Stomach (tissue), 9 donors: ENCODE results near the gene LRRC61. TPM values are rescaled to one million over a fixed set of nuclear protein-coding genes. Genes with fewer than 3 reads are reported as not detected.
A peak's percentile ranks its signal among the peaks of the same experiment; 100 is the strongest.

Experiments
- DNase-seq, 2 donors: peaks; one replicate each; pipeline versions ENCODE4 v3.0.0 to v3.0.0-alpha.2; 2013 to 2019
- H3K27ac ChIP-seq, 5 donors: fragments of 200-600 bp in 4 of 5; sonication (generic) in 4 of 5; one replicate each; pipeline ENCODE4 v1.5.1; 2013 to 2019; ENCODE audit warnings: mild to moderate bottlenecking in 1 of 5, moderate library complexity in 1 of 5
- H3K27me3 ChIP-seq, 3 donors: fragments of 200-600 bp; sonication (generic); one replicate each; pipeline ENCODE4 v1.5.1; 2017 to 2019; ENCODE audit warnings: mixed run types in 1 of 3
- H3K36me3 ChIP-seq, 4 donors: fragments of 200-600 bp; sonication (generic); 1 replicate in 3 of 4; 2 replicates in 1 of 4; pipeline ENCODE4 v1.5.1; 2016 to 2019
- H3K4me1 ChIP-seq, 4 donors: fragments of 200-600 bp; sonication (generic); one replicate each; pipeline ENCODE4 v1.5.1; 2016 to 2019
- H3K4me3 ChIP-seq, 4 donors: fragments of 200-600 bp; sonication (generic) in 3 of 4; one replicate each; pipeline ENCODE4 v1.5.1; 2016 to 2019; ENCODE audit warnings: mild to moderate bottlenecking in 1 of 4
- H3K9me3 ChIP-seq, 4 donors: fragments of 200-600 bp; sonication (generic); one replicate each; pipeline ENCODE4 v1.5.1; 2016 to 2019
- EP300 ChIP-seq: sonication (generic); formaldehyde crosslinking; IDR thresholded peaks from one replicate; pipeline ENCODE4 v1.6.1; 2017; ENCODE audit warnings: antibody characterized with exemption
- POLR2A ChIP-seq, 4 donors: fragments of 450-650 bp; IDR thresholded peaks; one replicate each; pipeline ENCODE4 v1.6.1; 2016; ENCODE audit warnings: antibody characterized with exemption in 4 of 4, control low read depth in 2 of 4, mild to moderate bottlenecking in 1 of 4, moderate library complexity in 1 of 4
- POLR2AphosphoS5 ChIP-seq, 3 donors: sonication (generic); formaldehyde crosslinking; IDR thresholded peaks; one replicate each; pipeline ENCODE4 v1.6.1; 2016; ENCODE audit warnings: antibody characterized with exemption in 3 of 3
- WGBS, 5 donors: extraction: QIAGEN DNeasy Blood & Tissue Kit in 3 of 5; methylation state at CpG; one replicate each; pipeline versions ENCODE4 v1.1.5 to v1.1.7; 2013 to 2018; 5-methylcytosine and 5-hydroxymethylcytosine counted together
- intact Hi-C: fragments of 100-400 bp; cut with DNase I; formaldehyde crosslinking; loops from one replicate; pipeline ENCODE4 v1.15.1; 2023; ENCODE audit warnings: low total_unique reads
- polyA plus RNA-seq, 3 donors: library from polyadenylated mRNA; stranded (reverse); fragments of 200-250 nt; gene quantifications; one replicate each; pipeline ENCODE4 v1.2.3, GENCODE V29; 2013
- total RNA-seq, 5 donors: library from RNA; depleted of rRNA; stranded (reverse); fragments of >200 nt; gene quantifications; one replicate each; pipeline versions ENCODE4 v1.1.0 to v1.2.3, GENCODE V29; 2014 to 2016
- TF ChIP-seq, protein P1 (sequence below), 7 experiments: fragments of 450-650 bp in 4 of 7; fragments of 200-600 bp in 3 of 7; sonication (generic) in 3 of 7; IDR thresholded peaks; one replicate each; pipeline ENCODE4 v1.5.1; 2016 to 2019; ENCODE audit warnings: antibody characterized with exemption in 7 of 7, control low read depth in 2 of 7, mild to moderate bottlenecking in 1 of 7
- donor health status: healthy with polysubstance abuse.
- donor health status: Bipolar disorder and iron deficiency.
- donor health status: healthy.

Gene LRRC61
- total and polyA plus RNA-seq, 8 donors: 5.6 to 15.9 (median 9.6) TPM; not detected in 2

DNA sequence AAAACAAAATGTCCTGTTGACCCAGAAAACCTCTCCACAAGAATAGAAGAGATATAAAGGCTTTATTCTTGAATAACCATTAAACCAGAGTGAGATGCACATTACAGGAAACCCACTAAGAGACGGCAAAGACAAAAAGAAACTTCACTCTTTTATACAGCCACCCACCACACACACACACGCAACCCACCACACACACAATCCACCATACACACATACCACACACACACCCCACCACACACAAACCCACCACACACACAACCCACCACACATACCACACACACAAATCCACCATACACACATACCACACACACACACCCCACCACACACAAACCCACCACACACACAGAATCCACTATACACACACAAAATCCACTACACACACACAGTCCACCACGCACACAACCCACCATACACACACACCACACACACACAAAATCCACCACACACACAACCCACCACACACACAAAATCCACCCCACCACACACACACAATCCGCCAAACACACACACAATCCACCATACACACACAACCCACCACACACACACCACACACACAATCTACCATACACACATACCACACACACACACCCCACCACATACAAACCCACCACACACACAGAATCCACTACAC, 36.0 kb downstream of the LRRC61 start:
- 83 to 90% (median 88%) methylated on average over 4 of the region's 4 CpGs for WGBS, 5 donors
- H3K27ac ChIP-seq: no peak overlapping the region
- intact Hi-C loops: no loop called here

DNA sequence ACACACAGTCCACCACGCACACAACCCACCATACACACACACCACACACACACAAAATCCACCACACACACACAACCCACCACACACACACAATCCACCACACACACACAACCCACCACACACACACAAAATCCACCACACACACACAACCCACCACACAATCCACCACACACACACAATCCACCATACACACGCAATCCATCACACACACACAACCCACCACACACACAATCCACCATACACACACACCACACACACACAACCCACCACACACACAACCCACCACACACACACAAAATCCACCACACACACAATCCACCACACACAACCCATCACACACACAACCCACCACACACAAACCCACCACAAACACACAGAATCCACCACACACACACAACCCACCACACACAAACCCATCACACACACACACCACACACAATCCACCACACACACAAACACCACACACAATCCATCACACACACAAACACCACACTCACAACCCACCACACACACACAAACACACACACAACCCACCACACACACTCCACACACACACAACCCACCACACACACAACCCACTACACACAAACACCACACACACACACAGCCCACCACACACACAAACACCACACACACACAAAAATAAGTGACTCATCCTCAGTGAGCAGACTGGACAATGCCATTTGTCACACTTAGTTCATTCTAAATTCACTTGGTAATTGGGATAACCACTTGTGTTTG, 36.6 kb downstream of the LRRC61 start:
- Histone ChIP-seq H3K27me3 (no peaks in the 10 kb centered on the region), H3K4me1 (peaks cover 0 to 29% (median 6%) of the 10 kb centered on the region in 4 donors), H3K9me3 (no peaks in the 10 kb centered on the region), H3K4me3 (no peak overlapping the region), H3K27ac (no peak overlapping the region), H3K36me3 (no peaks in the 10 kb centered on the region)
- WGBS, 5 donors: 96 to 98% (median 97%) methylated on average over 2 of the region's 2 CpGs
- intact Hi-C loops: loop anchor here (10.0 kb wide), 1 partner anchor 55 kb away; no protein-coding TSS in a partner anchor
- TF ChIP-seq POLR2A (IDR thresholded peaks at IDR 0.05) (no peak), POLR2AphosphoS5 (IDR thresholded peaks at IDR 0.05) (no peak), EP300 (no peak)
- TF ChIP-seq, protein P1, sequence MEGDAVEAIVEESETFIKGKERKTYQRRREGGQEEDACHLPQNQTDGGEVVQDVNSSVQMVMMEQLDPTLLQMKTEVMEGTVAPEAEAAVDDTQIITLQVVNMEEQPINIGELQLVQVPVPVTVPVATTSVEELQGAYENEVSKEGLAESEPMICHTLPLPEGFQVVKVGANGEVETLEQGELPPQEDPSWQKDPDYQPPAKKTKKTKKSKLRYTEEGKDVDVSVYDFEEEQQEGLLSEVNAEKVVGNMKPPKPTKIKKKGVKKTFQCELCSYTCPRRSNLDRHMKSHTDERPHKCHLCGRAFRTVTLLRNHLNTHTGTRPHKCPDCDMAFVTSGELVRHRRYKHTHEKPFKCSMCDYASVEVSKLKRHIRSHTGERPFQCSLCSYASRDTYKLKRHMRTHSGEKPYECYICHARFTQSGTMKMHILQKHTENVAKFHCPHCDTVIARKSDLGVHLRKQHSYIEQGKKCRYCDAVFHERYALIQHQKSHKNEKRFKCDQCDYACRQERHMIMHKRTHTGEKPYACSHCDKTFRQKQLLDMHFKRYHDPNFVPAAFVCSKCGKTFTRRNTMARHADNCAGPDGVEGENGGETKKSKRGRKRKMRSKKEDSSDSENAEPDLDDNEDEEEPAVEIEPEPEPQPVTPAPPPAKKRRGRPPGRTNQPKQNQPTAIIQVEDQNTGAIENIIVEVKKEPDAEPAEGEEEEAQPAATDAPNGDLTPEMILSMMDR (IDR thresholded peaks at IDR 0.05): no peak
- DNase-seq: no peak

More for the DNA sequence above, 36.0 kb downstream of the LRRC61 start:
- DNase-seq: peak in 1 of 2 donors; percentile 2
- Histone ChIP-seq H3K4me3 (no peak overlapping the region), H3K9me3 (no peaks in the 10 kb centered on the region), H3K27me3 (no peaks in the 10 kb centered on the region), H3K36me3 (no peaks in the 10 kb centered on the region), H3K4me1 (peaks cover 0 to 29% (median 9%) of the 10 kb centered on the region in 4 donors)
- no peak for TF ChIP-seq POLR2AphosphoS5 (IDR thresholded peaks at IDR 0.05)
- TF ChIP-seq, protein P1 (IDR thresholded peaks at IDR 0.05): no peak
- TF ChIP-seq EP300: no peak
- TF ChIP-seq POLR2A (IDR thresholded peaks at IDR 0.05): no peak

DNA sequence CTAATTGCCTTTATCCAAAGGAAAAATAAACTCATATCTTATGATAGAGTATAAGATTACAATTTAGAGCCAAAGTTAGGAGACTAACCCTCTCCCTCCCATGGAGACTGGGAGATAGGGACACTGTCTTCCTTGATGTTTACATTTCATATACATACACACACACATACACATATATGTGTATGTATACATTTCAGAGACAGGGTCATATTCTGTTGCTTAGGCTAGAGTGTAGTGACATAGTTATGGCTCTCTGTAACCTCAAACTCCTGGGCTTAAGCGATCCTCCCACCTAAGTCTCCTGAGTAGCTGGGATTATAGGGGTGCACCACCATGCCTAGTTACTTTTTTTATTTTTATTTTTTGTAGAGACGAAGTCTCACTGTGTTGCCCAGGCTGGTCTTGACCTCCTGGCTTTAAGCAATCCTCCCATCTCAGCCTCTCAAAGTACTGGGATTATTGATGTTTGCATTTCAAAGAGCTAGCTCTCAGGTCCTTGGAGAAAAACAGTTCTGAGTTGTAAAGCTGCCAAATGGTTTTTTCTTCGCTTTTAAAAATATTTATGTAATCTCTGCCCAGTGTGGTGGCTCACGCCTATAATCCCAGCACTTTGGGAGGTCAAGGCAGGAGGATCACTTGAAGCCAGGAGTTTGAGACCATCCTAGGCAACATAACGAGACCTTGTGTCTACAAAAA, 37.4 kb downstream of the LRRC61 start:
- Histone ChIP-seq H3K4me3 (no peak overlapping the region), H3K36me3 (no peaks in the 10 kb centered on the region), H3K9me3 (no peaks in the 10 kb centered on the region), H3K4me1 (peaks cover 0 to 25% (median 2%) of the 10 kb centered on the region in 4 donors), H3K27ac (no peak overlapping the region), H3K27me3 (no peaks in the 10 kb centered on the region)
- intact Hi-C loops: loop anchor here (10.0 kb wide), 1 partner anchor 54 kb away; no protein-coding TSS in a partner anchor
- 59 to 75% (median 73%) methylated on average over 5 of the region's 5 CpGs for WGBS, 5 donors
- no peak for TF ChIP-seq EP300
- TF ChIP-seq, protein P1 (IDR thresholded peaks at IDR 0.05): no peak
- TF ChIP-seq POLR2AphosphoS5 (IDR thresholded peaks at IDR 0.05): no peak
- TF ChIP-seq POLR2A (IDR thresholded peaks at IDR 0.05): no peak
- no peak for DNase-seq

DNA sequence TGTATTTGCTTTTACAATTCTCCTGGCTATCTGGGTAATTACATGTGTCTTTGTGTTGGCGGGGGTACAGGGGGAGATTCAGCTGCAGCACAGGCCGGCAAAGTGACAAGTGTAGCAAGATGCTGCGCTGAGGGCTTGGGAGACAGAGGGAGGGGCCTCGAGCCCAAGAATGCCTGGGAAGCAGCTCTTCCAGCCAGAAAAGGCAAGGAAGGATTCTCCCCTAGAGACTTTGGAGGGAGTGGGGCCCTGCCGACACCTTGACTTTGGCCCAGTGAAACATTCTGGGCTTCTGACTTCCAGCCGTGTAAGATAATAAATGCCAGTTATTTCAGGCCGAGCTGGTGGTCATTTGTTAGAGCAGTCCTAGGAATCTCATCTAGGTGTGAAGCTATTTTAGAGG, 38.2 kb downstream of the LRRC61 start:
- DNase-seq: peak in 1 of 2 donors; percentile 12
- Histone ChIP-seq H3K36me3 (no peaks in the 10 kb centered on the region), H3K27ac (no peak overlapping the region), H3K27me3 (no peaks in the 10 kb centered on the region), H3K4me1 (peaks cover 0 to 20% (median 3%) of the 10 kb centered on the region in 4 donors), H3K4me3 (no peak overlapping the region), H3K9me3 (no peaks in the 10 kb centered on the region)
- TF ChIP-seq POLR2A (IDR thresholded peaks at IDR 0.05) (no peak), EP300 (no peak), POLR2AphosphoS5 (IDR thresholded peaks at IDR 0.05) (no peak)
- TF ChIP-seq, protein P1 (IDR thresholded peaks at IDR 0.05): no peak
- intact Hi-C loops: loop anchor here (10.0 kb wide), 1 partner anchor 53 kb away; no protein-coding TSS in a partner anchor
- WGBS, 5 donors: 73 to 84% (median 78%) methylated on average over 7 of the region's 7 CpGs
